Measurements from ENCODE around the gene MEFV.

DNA sequence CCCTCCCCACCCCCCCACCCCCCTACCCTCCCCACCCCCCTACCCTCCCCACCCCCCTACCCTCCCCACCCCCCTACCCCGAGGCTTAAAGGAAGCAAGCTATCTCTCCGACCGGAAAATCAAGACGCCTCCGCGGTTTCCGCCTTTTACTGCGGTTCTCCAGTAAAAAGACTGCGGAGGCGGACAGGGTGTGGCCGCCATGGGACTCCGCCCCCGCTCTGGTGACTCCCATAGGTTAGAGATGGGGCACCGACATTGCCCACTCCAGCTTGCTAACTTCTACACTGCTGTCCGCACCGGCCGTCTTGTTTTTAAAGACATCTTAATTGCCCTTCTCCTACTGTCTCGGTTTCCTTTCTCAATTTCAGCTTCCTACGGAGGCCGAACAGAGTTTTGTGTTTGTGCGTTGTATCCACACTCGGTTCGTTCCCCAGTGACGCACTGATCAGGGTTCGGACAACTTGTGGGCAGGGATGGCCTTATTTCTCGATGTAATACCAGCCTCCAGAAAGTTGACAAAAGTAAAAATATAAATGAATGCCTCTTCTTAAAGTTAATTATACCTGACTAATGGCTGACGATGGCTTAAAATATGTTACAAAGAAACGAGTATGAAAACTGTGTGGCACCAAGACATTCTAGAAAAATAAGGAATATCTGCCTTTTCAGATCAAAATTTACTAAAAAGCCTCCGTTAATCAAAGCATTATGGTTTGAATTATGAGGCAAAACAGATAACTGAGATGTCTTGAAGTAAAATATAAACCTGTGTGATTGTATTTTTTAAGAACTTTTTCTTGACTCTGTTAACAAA, 20.4 kb downstream of the MEFV start:
- no peak for TF ChIP-seq SUZ12 (IDR thresholded peaks at IDR 0.05; ENCODE audit: extremely low read depth, insufficient read depth, insufficient read length)
- no peak for TF ChIP-seq ZNF274 (IDR thresholded peaks at IDR 0.05; ENCODE audit: low read depth, low read length)
